ENCODE measurements around the gene DBH.

The DBH gene

GRCh38 chr9:133689151-133689763 lies 53.1 kb downstream of the DBH start:
- no peak for DNase-seq (ENCODE audit: insufficient read length, low spot score)
- TF ChIP-seq CTCF (IDR thresholded peaks at IDR 0.05; ENCODE audit: insufficient read depth, missing control alignments): no peak
- no peak for FAIRE-seq

GRCh38 chr9:133690081-133690561 lies 54.0 kb downstream of the DBH start:
- FAIRE-seq: no peak
- no peak for DNase-seq (ENCODE audit: insufficient read length, low spot score)
- no peak for TF ChIP-seq CTCF (IDR thresholded peaks at IDR 0.05; ENCODE audit: insufficient read depth, missing control alignments)

- DNase-seq (ENCODE audit: insufficient read length, low spot score) (no peak), FAIRE-seq (no peak)
- TF ChIP-seq CTCF (IDR thresholded peaks at IDR 0.05; ENCODE audit: insufficient read depth, missing control alignments): no peak
Observed at GRCh38 chr9:133691191-133691590, 55.0 kb downstream of the DBH start.

GRCh38 chr9:133691626-133692363 lies 55.6 kb downstream of the DBH start:
- TF ChIP-seq CTCF (IDR thresholded peaks at IDR 0.05; ENCODE audit: insufficient read depth, missing control alignments): no peak
- FAIRE-seq (no peak), DNase-seq (ENCODE audit: insufficient read length, low spot score) (no peak)

- DNase-seq (ENCODE audit: insufficient read length, low spot score) (no peak), FAIRE-seq (no peak)
- TF ChIP-seq CTCF (IDR thresholded peaks at IDR 0.05; ENCODE audit: insufficient read depth, missing control alignments): no peak
Observed at GRCh38 chr9:133692364-133692985, 56.3 kb downstream of the DBH start.

- TF ChIP-seq CTCF (IDR thresholded peaks at IDR 0.05; ENCODE audit: insufficient read depth, missing control alignments): no peak
- FAIRE-seq (no peak), DNase-seq (ENCODE audit: insufficient read length, low spot score) (no peak)
Observed at GRCh38 chr9:133693116-133693515, 57.0 kb downstream of the DBH start.
